SU-DHL-6 (cell line): Measurements from ENCODE around the gene SLX4.

Source experiments
- CTCF ChIP-seq: fragments of 200-600 bp; sonication (generic); IDR thresholded peaks from one replicate; pipeline ENCODE4 v1.5.1; 2017; ENCODE audit warnings: antibody characterized with exemption, mild to moderate bottlenecking, low read length, moderate library complexity; ENCODE audit not compliant: insufficient read depth, poor library complexity, severe bottlenecking
- EZH2phosphoT487 ChIP-seq: fragments of 200-600 bp; sonication (generic), shearing (Covaris generic); conservative IDR thresholded peaks from 2 replicates; pipeline ENCODE4 v1.6.1; 2018; ENCODE audit warnings: mild to moderate bottlenecking, antibody characterized with exemption, low read length, moderate library complexity, mixed read lengths

- TF ChIP-seq CTCF = no peak
- TF ChIP-seq EZH2phosphoT487 = no peak
These were observed 28.8 kb upstream of the SLX4 start for GRCh38 chr16:3640207-3640606.
